MM.1S (cell line): Measurements from ENCODE around the gene PHF24.

Experiments
- DNase-seq: peaks from one replicate; pipeline ENCODE4 v3.0.0-alpha.2; 2015
- H2AFZ ChIP-seq: fragments of 300-600 bp; sonication (generic); 2 replicates; pipeline ENCODE4 v1.6.0; 2016; ENCODE audit warnings: antibody characterized with exemption, low read length
- H3F3A ChIP-seq: fragments of 300-600 bp; sonication (generic); 2 replicates; pipeline ENCODE4 v1.6.1; 2016; ENCODE audit warnings: mild to moderate bottlenecking, antibody characterized with exemption, low read length, moderate library complexity, mixed read lengths; ENCODE audit not compliant: insufficient read depth
- H3K27ac ChIP-seq: fragments of 300-600 bp; sonication (generic); 2 replicates; pipeline ENCODE4 v1.5.1; 2016; ENCODE audit warnings: mild to moderate bottlenecking, low read length
- H3K27me3 ChIP-seq: fragments of 300-600 bp; sonication (generic); replicated peaks from 2 replicates; pipeline ENCODE4 v1.6.0; 2016; ENCODE audit warnings: low read length; ENCODE audit not compliant: insufficient read depth
- H3K36me3 ChIP-seq: fragments of 300-600 bp; sonication (generic); replicated peaks from 2 replicates; pipeline ENCODE4 v1.6.1; 2016; ENCODE audit warnings: mild to moderate bottlenecking, low read length, mixed read lengths; ENCODE audit not compliant: insufficient read depth
- H3K4me1 ChIP-seq: fragments of 300-600 bp; sonication (generic); 2 replicates; pipeline ENCODE4 v1.6.1; 2016; ENCODE audit warnings: low read length, mixed read lengths
- H3K4me2 ChIP-seq: fragments of 300-600 bp; sonication (generic); 2 replicates; pipeline ENCODE4 v1.6.0; 2016; ENCODE audit warnings: low read depth, low read length
- H3K4me3 ChIP-seq: fragments of 300-600 bp; sonication (generic); 2 replicates; pipeline ENCODE4 v1.5.1; 2016; ENCODE audit warnings: low read length, mixed read lengths
- H3K79me2 ChIP-seq: fragments of 300-600 bp; sonication (generic); 2 replicates; pipeline ENCODE4 v1.6.1; 2016; ENCODE audit warnings: mixed run types, low read length, mixed read lengths
- H3K9ac ChIP-seq: fragments of 300-600 bp; sonication (generic); 2 replicates; pipeline ENCODE4 v1.6.1; 2016; ENCODE audit warnings: low read length, mixed read lengths
- H3K9me2 ChIP-seq: fragments of 300-600 bp; sonication (generic); replicated peaks from 2 replicates; pipeline ENCODE4 v1.6.1; 2016; ENCODE audit warnings: mild to moderate bottlenecking, low read length, mixed read lengths; ENCODE audit not compliant: insufficient read depth
- H3K9me3 ChIP-seq: fragments of 300-600 bp; sonication (generic); replicated peaks from 2 replicates; pipeline ENCODE4 v1.6.1; 2016; ENCODE audit warnings: mild to moderate bottlenecking, low read length, mixed read lengths; ENCODE audit not compliant: insufficient read depth
- H4K20me1 ChIP-seq: fragments of 300-600 bp; sonication (generic); 2 replicates; pipeline ENCODE4 v1.6.1; 2016; ENCODE audit warnings: mild to moderate bottlenecking, low read length, moderate library complexity, mixed read lengths; ENCODE audit not compliant: insufficient read depth
- CTCF ChIP-seq: fragments of 300-600 bp; sonication (generic); IDR thresholded peaks from 2 replicates; pipeline ENCODE4 v1.5.1; 2016; ENCODE audit warnings: antibody characterized with exemption, low read length, mixed read lengths
- EZH2 ChIP-seq: fragments of 300-600 bp; sonication (generic); optimal IDR thresholded peaks from 2 replicates; pipeline ENCODE3; 2017; ENCODE audit warnings: low read depth, mild to moderate bottlenecking, antibody characterized with exemption, low read length, mixed read lengths
- EZH2phosphoT487 ChIP-seq: fragments of 300-600 bp; sonication (generic); IDR thresholded peaks from 2 replicates; pipeline ENCODE4 v1.6.1; 2018; ENCODE audit warnings: antibody characterized with exemption, low read length

The PHF24 gene

GRCh38 chr9:34964458-34964857 is 6.4 kb downstream of the PHF24 start:
- no peak overlapping the region for H3K9ac ChIP-seq
- H3K36me3 ChIP-seq: no peaks in the 10 kb centered on the region
- no peak overlapping the region for H3K4me3 ChIP-seq
- no peaks in the 10 kb centered on the region for H4K20me1 ChIP-seq
- H3K27ac ChIP-seq: no peak overlapping the region
- no peak overlapping the region for H3K4me2 ChIP-seq
- DNase-seq: no peak
- H2AFZ ChIP-seq: no peak overlapping the region
- peaks cover 13% of the 10 kb centered on the region; the same call in 1 of the 2 replicates for H3K27me3 ChIP-seq
- H3K9me2 ChIP-seq: no peaks in the 10 kb centered on the region
- TF ChIP-seq EZH2phosphoT487: no peak
- TF ChIP-seq CTCF: no peak
- no peak for TF ChIP-seq EZH2
- no peaks in the 10 kb centered on the region for H3K4me1 ChIP-seq
- H3K79me2 ChIP-seq: no peaks in the 10 kb centered on the region
- no peaks in the 10 kb centered on the region for H3K9me3 ChIP-seq
- H3F3A ChIP-seq: no peaks in the 10 kb centered on the region

GRCh38 chr9:34971146-34971811 is 13.2 kb downstream of the PHF24 start:
- Histone ChIP-seq H3K4me3 (no peak overlapping the region), H3K36me3 (no peaks in the 10 kb centered on the region), H4K20me1 (no peaks in the 10 kb centered on the region), H3K27me3 (no peaks in the 10 kb centered on the region), H3K9me2 (no peaks in the 10 kb centered on the region), H3K9ac (no peak overlapping the region), H3F3A (no peaks in the 10 kb centered on the region), H3K27ac (no peak overlapping the region), H3K9me3 (no peaks in the 10 kb centered on the region), H3K4me1 (no peaks in the 10 kb centered on the region), H3K4me2 (no peak overlapping the region), H2AFZ (no peak overlapping the region), H3K79me2 (no peaks in the 10 kb centered on the region)
- TF ChIP-seq CTCF (no peak), EZH2 (no peak), EZH2phosphoT487 (no peak)
- DNase-seq: no peak

- H3K27me3 ChIP-seq: no peaks in the 10 kb centered on the region
- H3K36me3 ChIP-seq: no peaks in the 10 kb centered on the region
- DNase-seq: no peak
- no peaks in the 10 kb centered on the region for H4K20me1 ChIP-seq
- H3K79me2 ChIP-seq: no peaks in the 10 kb centered on the region
- no peak overlapping the region for H3K4me2 ChIP-seq
- no peak overlapping the region for H3K9ac ChIP-seq
- no peak overlapping the region for H3K27ac ChIP-seq
- H3K4me3 ChIP-seq: no peak overlapping the region
- TF ChIP-seq CTCF: no peak
- TF ChIP-seq EZH2phosphoT487: no peak
- TF ChIP-seq EZH2: no peak
- no peaks in the 10 kb centered on the region for H3F3A ChIP-seq
- no peaks in the 10 kb centered on the region for H3K9me3 ChIP-seq
- H2AFZ ChIP-seq: no peak overlapping the region
- no peaks in the 10 kb centered on the region for H3K9me2 ChIP-seq
- H3K4me1 ChIP-seq: no peaks in the 10 kb centered on the region
Measured at GRCh38 chr9:34974664-34975063, 16.6 kb downstream of the PHF24 start.
